ENCODE data around the gene ZNF280B. TPM values are rescaled to one million over a fixed set of nuclear protein-coding genes. Genes with fewer than 3 reads are reported as not detected.
A peak's percentile ranks its signal among the peaks of the same experiment; 100 is the strongest.

The ZNF280B gene
- total and polyA plus RNA-seq, 2 experiments from 2014 or later = 0.86 to 1.9 TPM

- Histone ChIP-seq H3K4me3 (no peak overlapping the region), H3K4me1 (ENCODE audit: low read depth) (no peaks in the 10 kb centered on the region), H3K27ac (no peak overlapping the region), H3K9me3 (ENCODE audit: low read depth) (no peaks in the 10 kb centered on the region), H3K36me3 (no peaks in the 10 kb centered on the region), H3K27me3 (no peaks in the 10 kb centered on the region)
- DNase-seq (ENCODE audit: low read depth in 1 of 2, low spot score in 1 of 2) = no peak
- no peak for TF ChIP-seq CTCF (IDR thresholded peaks at IDR 0.05; ENCODE audit: low read depth, low read length)
These were observed 17.8 kb upstream of the ZNF280B start for GRCh38 chr22:22526125-22526912.

GRCh38 chr22:22523494-22523893, 15.0 kb upstream of the ZNF280B start:
- no peaks in the 10 kb centered on the region for H3K27me3 ChIP-seq
- H3K9me3 ChIP-seq (ENCODE audit: low read depth) = no peaks in the 10 kb centered on the region

GRCh38 chr22:22521631-22522030, 13.1 kb upstream of the ZNF280B start:
- Histone ChIP-seq H3K27ac (no peak overlapping the region), H3K36me3 (no peaks in the 10 kb centered on the region), H3K4me1 (ENCODE audit: low read depth) (no peaks in the 10 kb centered on the region), H3K9me3 (ENCODE audit: low read depth) (no peaks in the 10 kb centered on the region), H3K27me3 (no peaks in the 10 kb centered on the region), H3K4me3 (no peak overlapping the region)
- no peak for TF ChIP-seq CTCF (IDR thresholded peaks at IDR 0.05; ENCODE audit: low read depth, low read length)
- no peak for DNase-seq (ENCODE audit: low read depth in 1 of 2, low spot score in 1 of 2)

More at GRCh38 chr22:22523494-22523893, 15.0 kb upstream of the ZNF280B start:
- H3K36me3 ChIP-seq = no peaks in the 10 kb centered on the region
- no peak for DNase-seq (ENCODE audit: low read depth in 1 of 2, low spot score in 1 of 2)
- H3K4me1 ChIP-seq (ENCODE audit: low read depth) = no peaks in the 10 kb centered on the region
- no peak for TF ChIP-seq CTCF (IDR thresholded peaks at IDR 0.05; ENCODE audit: low read depth, low read length)
- no peak overlapping the region for H3K4me3 ChIP-seq
- H3K27ac ChIP-seq = no peak overlapping the region

GRCh38 chr22:22520667-22521602, 12.4 kb upstream of the ZNF280B start:
- no peak overlapping the region for H3K27ac ChIP-seq
- no peak overlapping the region for H3K4me3 ChIP-seq
- H3K27me3 ChIP-seq = no peaks in the 10 kb centered on the region
- DNase-seq (ENCODE audit: low read depth in 1 of 2, low spot score in 1 of 2) = peak in 1 of 2 donors; percentile 18
- no peaks in the 10 kb centered on the region for H3K36me3 ChIP-seq
- TF ChIP-seq CTCF (IDR thresholded peaks at IDR 0.05; ENCODE audit: low read depth, low read length) = no peak
- H3K4me1 ChIP-seq (ENCODE audit: low read depth) = no peaks in the 10 kb centered on the region
- no peaks in the 10 kb centered on the region for H3K9me3 ChIP-seq (ENCODE audit: low read depth)

- H3K4me3 ChIP-seq = no peak within 1 kb of the TSS
These were observed 11.6 kb upstream of the ZNF280B start, which contains the start of gene ZNF280A for GRCh38 chr22:22520020-22520656. Gene ZNF280A, minus strand, starts transcription at chr22:22520270. Its CDS starts 4,640 bp downstream, at chr22:22515630.

More at GRCh38 chr22:22520020-22520656, 11.6 kb upstream of the ZNF280B start, which contains the start of gene ZNF280A:
- H3K36me3 ChIP-seq = no peaks in the 10 kb centered on the region
- no peaks in the 10 kb centered on the region for H3K9me3 ChIP-seq (ENCODE audit: low read depth)
- no peaks in the 10 kb centered on the region for H3K4me1 ChIP-seq (ENCODE audit: low read depth)
- DNase-seq (ENCODE audit: low read depth in 1 of 2, low spot score in 1 of 2) = peak in 1 of 2 donors; percentile 48
- H3K27me3 ChIP-seq = no peaks in the 10 kb centered on the region
- peak; percentile 11 for TF ChIP-seq CTCF (IDR thresholded peaks at IDR 0.05; ENCODE audit: low read depth, low read length)
- H3K27ac ChIP-seq = no peak within 1 kb of the TSS

Data from cardiac muscle cell (in vitro differentiated cells and primary cell).